HUES64 (cell line): ENCODE results near the gene NDUFS4.

Experiments
- H3K27ac ChIP-seq: 2 replicates; pipeline ENCODE4 v1.7.0; 2013; ENCODE audit warnings: low read depth, low read length, inconsistent platforms
- H3K27me3 ChIP-seq: 2 replicates; pipeline ENCODE4 v1.6.1; 2013; ENCODE audit warnings: mild to moderate bottlenecking, low read length; ENCODE audit not compliant: insufficient read depth
- H3K36me3 ChIP-seq: 2 replicates; pipeline ENCODE4 v1.6.1; 2013; ENCODE audit warnings: mild to moderate bottlenecking, low read length; ENCODE audit not compliant: insufficient read depth
- H3K4me1 ChIP-seq: 2 replicates; pipeline ENCODE4 v1.6.1; 2013; ENCODE audit warnings: mild to moderate bottlenecking, low read length, moderate library complexity; ENCODE audit not compliant: insufficient read depth
- H3K4me3 ChIP-seq: 2 replicates; pipeline ENCODE4 v1.5.1; 2013; ENCODE audit warnings: mild to moderate bottlenecking, low read length, moderate library complexity
- H3K9ac ChIP-seq: 2 replicates; pipeline ENCODE4 v1.6.1; 2013; ENCODE audit warnings: mild to moderate bottlenecking, low read depth, low read length
- H3K9me3 ChIP-seq: 2 replicates; pipeline ENCODE4 v1.6.1; 2013; ENCODE audit warnings: low read depth, low read length; ENCODE audit not compliant: insufficient read depth
- WGBS: fragments of 150-250, 120-280 bp; methylation state at CpG from one replicate; pipeline ENCODE4 v1.1.7; 2013; ENCODE audit warnings: missing lambda C conversion rate; 5-methylcytosine and 5-hydroxymethylcytosine counted together

Gene NDUFS4

GRCh38 chr5:53571403-53571802, 11.0 kb downstream of the NDUFS4 start:
- WGBS: 100% methylated on average over 1 of the region's 1 CpG
- no peaks in the 10 kb centered on the region for H3K36me3 ChIP-seq

GRCh38 chr5:53575101-53575500, 14.7 kb downstream of the NDUFS4 start:
- H3K27me3 ChIP-seq: no peaks in the 10 kb centered on the region
- H3K27ac ChIP-seq: no peak overlapping the region
- H3K4me3 ChIP-seq: no peak overlapping the region
- 72% methylated on average over 3 of the region's 3 CpGs for WGBS
- peaks cover 3% of the 10 kb centered on the region; the same call in 1 of the 2 replicates for H3K4me1 ChIP-seq
- no peaks in the 10 kb centered on the region for H3K9me3 ChIP-seq
- H3K9ac ChIP-seq: no peak overlapping the region
- no peaks in the 10 kb centered on the region for H3K36me3 ChIP-seq

More at GRCh38 chr5:53571403-53571802, 11.0 kb downstream of the NDUFS4 start:
- Histone ChIP-seq H3K9me3 (no peaks in the 10 kb centered on the region), H3K4me1 (peaks cover 9% of the 10 kb centered on the region; the same call in 1 of the 2 replicates), H3K4me3 (no peak overlapping the region), H3K9ac (no peak overlapping the region), H3K27me3 (no peaks in the 10 kb centered on the region), H3K27ac (no peak overlapping the region)

GRCh38 chr5:53575831-53576230, 15.4 kb downstream of the NDUFS4 start:
- H3K9ac ChIP-seq: no peak overlapping the region
- no peaks in the 10 kb centered on the region for H3K27me3 ChIP-seq
- peaks cover 3% of the 10 kb centered on the region; the same call in 1 of the 2 replicates for H3K4me1 ChIP-seq
- no peaks in the 10 kb centered on the region for H3K36me3 ChIP-seq
- no peak overlapping the region for H3K4me3 ChIP-seq
- H3K27ac ChIP-seq: no peak overlapping the region
- H3K9me3 ChIP-seq: no peaks in the 10 kb centered on the region

- no peaks in the 10 kb centered on the region for H3K9me3 ChIP-seq
- no peak overlapping the region for H3K27ac ChIP-seq
- no peaks in the 10 kb centered on the region for H3K27me3 ChIP-seq
- H3K36me3 ChIP-seq: no peaks in the 10 kb centered on the region
- 89% methylated on average over 2 of the region's 2 CpGs for WGBS
- H3K9ac ChIP-seq: no peak overlapping the region
- H3K4me1 ChIP-seq: peaks cover 3% of the 10 kb centered on the region; the same call in 1 of the 2 replicates
- no peak overlapping the region for H3K4me3 ChIP-seq
Observed at GRCh38 chr5:53576674-53577073, 16.2 kb downstream of the NDUFS4 start.

GRCh38 chr5:53578854-53579253, 18.4 kb downstream of the NDUFS4 start:
- no peak overlapping the region for H3K9ac ChIP-seq
- H3K9me3 ChIP-seq: no peaks in the 10 kb centered on the region
- no peaks in the 10 kb centered on the region for H3K27me3 ChIP-seq
- H3K27ac ChIP-seq: no peak overlapping the region
- H3K4me1 ChIP-seq: peaks cover 3% of the 10 kb centered on the region; the same call in 1 of the 2 replicates
- WGBS: 96% methylated on average over 3 of the region's 4 CpGs
- H3K4me3 ChIP-seq: no peak overlapping the region
- H3K36me3 ChIP-seq: no peaks in the 10 kb centered on the region

- H3K9me3 ChIP-seq: no peaks in the 10 kb centered on the region
- 96% methylated on average over 7 of the region's 7 CpGs for whole genome bisulfite sequencing
- H3K27me3 ChIP-seq: no peaks in the 10 kb centered on the region
- H3K36me3 ChIP-seq: no peaks in the 10 kb centered on the region
- no peaks in the 10 kb centered on the region for H3K4me1 ChIP-seq
- no peak overlapping the region for H3K4me3 ChIP-seq
- no peak overlapping the region for H3K9ac ChIP-seq
- no peak overlapping the region for H3K27ac ChIP-seq
Observed at GRCh38 chr5:53580547-53580946, 20.1 kb downstream of the NDUFS4 start.

- WGBS: 95% methylated on average over 4 of the region's 4 CpGs
Observed at GRCh38 chr5:53582225-53582624, 21.8 kb downstream of the NDUFS4 start.

GRCh38 chr5:53590759-53591158, 30.3 kb downstream of the NDUFS4 start:
- WGBS: no CpG with 5 or more reads among the region's 1 CpG
- Histone ChIP-seq H3K9me3 (no peaks in the 10 kb centered on the region), H3K27me3 (no peaks in the 10 kb centered on the region), H3K27ac (no peak overlapping the region), H3K4me1 (no peaks in the 10 kb centered on the region), H3K9ac (no peak overlapping the region), H3K36me3 (no peaks in the 10 kb centered on the region), H3K4me3 (no peak overlapping the region)

More at GRCh38 chr5:53582225-53582624, 21.8 kb downstream of the NDUFS4 start:
- Histone ChIP-seq H3K4me3 (no peak overlapping the region), H3K9me3 (no peaks in the 10 kb centered on the region), H3K9ac (no peak overlapping the region), H3K27ac (no peak overlapping the region), H3K36me3 (no peaks in the 10 kb centered on the region), H3K27me3 (no peaks in the 10 kb centered on the region), H3K4me1 (no peaks in the 10 kb centered on the region)

GRCh38 chr5:53594419-53594818, 34.0 kb downstream of the NDUFS4 start:
- H3K4me1 ChIP-seq: no peaks in the 10 kb centered on the region
- no CpG with 5 or more reads among the region's 1 CpG for WGBS
- no peak overlapping the region for H3K9ac ChIP-seq
- peaks cover 7% of the 10 kb centered on the region; the same call in 1 of the 2 replicates for H3K9me3 ChIP-seq
- H3K27me3 ChIP-seq: no peaks in the 10 kb centered on the region
- no peak overlapping the region for H3K4me3 ChIP-seq
- H3K27ac ChIP-seq: no peak overlapping the region
- H3K36me3 ChIP-seq: peaks cover 4% of the 10 kb centered on the region; the same call in 1 of the 2 replicates

- H3K4me1 ChIP-seq: no peaks in the 10 kb centered on the region
- H3K9me3 ChIP-seq: peaks cover 8% of the 10 kb centered on the region; the same call in 1 of the 2 replicates
- H3K4me3 ChIP-seq: no peak overlapping the region
- no peak overlapping the region for H3K27ac ChIP-seq
- H3K9ac ChIP-seq: no peak overlapping the region
- no peaks in the 10 kb centered on the region for H3K27me3 ChIP-seq
- H3K36me3 ChIP-seq: peaks cover 4% of the 10 kb centered on the region; the same call in 1 of the 2 replicates
- 85% methylated on average over 3 of the region's 4 CpGs for WGBS
Observed at GRCh38 chr5:53597894-53598293, 37.5 kb downstream of the NDUFS4 start.

- H3K36me3 ChIP-seq: peaks cover 30% of the 10 kb centered on the region
- no peaks in the 10 kb centered on the region for H3K27me3 ChIP-seq
- H3K27ac ChIP-seq: no peak overlapping the region
- WGBS: 96% methylated on average over 5 of the region's 5 CpGs
- no peaks in the 10 kb centered on the region for H3K4me1 ChIP-seq
- H3K9me3 ChIP-seq: peaks cover 8% of the 10 kb centered on the region; the same call in 1 of the 2 replicates
- no peak overlapping the region for H3K9ac ChIP-seq
- no peak overlapping the region for H3K4me3 ChIP-seq
Observed at GRCh38 chr5:53601570-53601969, 41.1 kb downstream of the NDUFS4 start.
